ENCODE measurements around the gene GRK7. TPM values are rescaled to one million over a fixed set of nuclear protein-coding genes. Genes with fewer than 3 reads are reported as not detected.
A peak's percentile ranks its signal among the peaks of the same experiment; 100 is the strongest.

GRK7 gene
- total and polyA plus RNA-seq, 2 of the 4 experiments (the other 2 are of a cell fraction): not detected

- Histone ChIP-seq H3K4me1 (ENCODE audit: control insufficient read depth, insufficient read depth, low read length) (peaks cover 5% of the 10 kb centered on the region), H3K18ac (ENCODE audit: low read depth, low read length) (no peak overlapping the region), H2AK9ac (replicated peaks; ENCODE audit: low read depth, low read length, poor library complexity) (no peak overlapping the region), H3K4ac (ENCODE audit: low read depth, low read length) (no peak overlapping the region), H3K9ac (ENCODE audit: low read depth, low read length) (no peak overlapping the region), H3K27ac (ENCODE audit: insufficient read depth, low read length) (no peak overlapping the region), H3K79me1 (ENCODE audit: low read depth in 1 of 2, low read length in 2 of 2) (peaks cover 0 to 10% of the 10 kb centered on the region in 2 experiments; a peak in 3 of 4 replicates), H3K9me1 (ENCODE audit: insufficient read depth, low read length) (peaks cover 4% of the 10 kb centered on the region; the same call in 1 of the 2 replicates), H3K4me3 (ENCODE audit: insufficient read depth, low read depth, low read length) (no peak overlapping the region), H3K36me3 (ENCODE audit: control insufficient read depth, insufficient read depth, low read length) (no peaks in the 10 kb centered on the region), H2BK15ac (ENCODE audit: low read depth, low read length) (no peak overlapping the region), H3K4me2 (ENCODE audit: low read depth, low read length) (no peak overlapping the region), H2BK5ac (ENCODE audit: low read depth, low read length, poor library complexity, severe bottlenecking) (no peak overlapping the region), H2BK120ac (ENCODE audit: low read depth, low read length) (no peak overlapping the region), H3K27me3 (ENCODE audit: control insufficient read depth, insufficient read depth, low read length) (no peaks in the 10 kb centered on the region), H2AK5ac (ENCODE audit: low read depth, low read length) (no peak overlapping the region), H4K91ac (ENCODE audit: insufficient read depth, low read depth, low read length) (no peak overlapping the region), H2BK20ac (ENCODE audit: low read depth, low read length) (no peak overlapping the region), H4K8ac (ENCODE audit: low read depth in 2 of 2, low read length in 2 of 2) (0 out of 4 replicates have a peak overlapping the region, but pooled peaks of 1 of the 2 experiments have one; percentile 16), H3K23ac (ENCODE audit: low read depth, low read length) (no peak overlapping the region), H3K56ac (ENCODE audit: extremely low read depth, insufficient read depth, low read length) (no peak overlapping the region), H3K14ac (replicated peaks; ENCODE audit: low read depth, low read length) (no peak overlapping the region), H3K9me3 (ENCODE audit: control insufficient read depth, insufficient read depth, low read length) (no peaks in the 10 kb centered on the region), H4K5ac (ENCODE audit: low read depth, low read length) (no peak overlapping the region), H4K20me1 (ENCODE audit: insufficient read depth, low read length) (peaks cover 7% of the 10 kb centered on the region), H2AFZ (replicated peaks; ENCODE audit: low read length, poor library complexity) (peak overlapping the region; percentile 47)
- POLR2A ChIA-PET (ENCODE audit: unreplicated experiment): no interaction called here
- CTCF ChIA-PET: interaction anchor here (0.6 to 1.0 kb wide), 2 partner anchors 142 to 270 kb away, joined by 3 read pairs; no protein-coding TSS in a partner anchor
- 100% methylated on average over 2 of the region's 7 CpGs; no CpG with 5 or more reads in 1 of the 2 experiments for WGBS, 2 experiments (ENCODE audit: extremely low coverage in 2 of 2, insufficient read length in 1 of 2)
- intact Hi-C loops (cut with micrococcal nuclease): loop anchor here (5.0 to 10.0 kb wide), 3 partner anchors 89 to 271 kb away; no protein-coding TSS in a partner anchor
- DNase-seq (no peak), ATAC-seq (ENCODE audit: low read depth) (no peak)
- dilution Hi-C loops (cut with HindIII; ENCODE audit: low sequenced_read_pairs, unreplicated experiment): no loop called here
- BruUV-seq (replicated peaks): no TSS peak
- TF ChIP-seq BHLHE40 (IDR thresholded peaks at IDR 0.05; ENCODE audit: low read depth, low read length): no peak
- in situ Hi-C loops (cut with MboI; ENCODE audit: low sequenced_read_pairs): no loop called here
These were observed 27.3 kb upstream of the GRK7 start for GRCh38 chr3:141735770-141736465.

Data from IMR-90 (cell line).